Brain microvascular endothelial cell (primary cell): ENCODE measurements around the gene SH3YL1.

Experiments used
- DNase-seq: peaks from one replicate; pipeline ENCODE4 v3.0.0-alpha.2; 2020
- H3K27ac ChIP-seq: fragments of 250-450 bp; sonication (Bioruptor Pico); 2 replicates; pipeline ENCODE4 v1.5.1; 2020; ENCODE audit warnings: mild to moderate bottlenecking, moderate library complexity
- H3K27me3 ChIP-seq: fragments of 250-450 bp; sonication (Bioruptor Pico); replicated peaks from 2 replicates; pipeline ENCODE4 v1.5.1; 2020; ENCODE audit warnings: mild to moderate bottlenecking
- H3K36me3 ChIP-seq: fragments of 250-450 bp; sonication (Bioruptor Pico); replicated peaks from 2 replicates; pipeline ENCODE4 v1.5.1; 2020; ENCODE audit warnings: mild to moderate bottlenecking
- H3K4me3 ChIP-seq: 2 replicates; pipeline ENCODE4 v1.5.1; 2011; ENCODE audit warnings: low read depth, mild to moderate bottlenecking, control low read depth, low read length, moderate library complexity
- CTCF ChIP-seq: IDR thresholded peaks from 2 replicates; pipeline ENCODE4 v1.5.1; 2011; ENCODE audit warnings: low read depth, mild to moderate bottlenecking, moderate library complexity, low read length, control low read depth, inconsistent platforms; ENCODE audit errors: missing control alignments
- in situ Hi-C: cut with HindIII; loops from 2 replicates; pipeline ENCODE4 v1.10.0; 2017; ENCODE audit warnings: low sequenced_read_pairs, low pct_ligation_motif_present

The SH3YL1 gene

GRCh38 chr2:233030-233429, 30.8 kb downstream of the SH3YL1 start:
- Histone ChIP-seq H3K27me3 (no peaks in the 10 kb centered on the region), H3K27ac (no peak overlapping the region), H3K36me3 (no peaks in the 10 kb centered on the region), H3K4me3 (no peak overlapping the region)
- in situ Hi-C loops = no loop called here
- TF ChIP-seq CTCF = no peak
- no peak for DNase-seq

- Histone ChIP-seq H3K36me3 (no peaks in the 10 kb centered on the region), H3K27ac (no peak overlapping the region), H3K27me3 (no peaks in the 10 kb centered on the region), H3K4me3 (no peak overlapping the region)
- TF ChIP-seq CTCF = no peak
- DNase-seq = no peak
- in situ Hi-C loops = no loop called here
Observed at GRCh38 chr2:231521-232185, 32.2 kb downstream of the SH3YL1 start.

- no peak for TF ChIP-seq CTCF
- Histone ChIP-seq H3K27me3 (no peaks in the 10 kb centered on the region), H3K36me3 (no peaks in the 10 kb centered on the region), H3K4me3 (no peak overlapping the region), H3K27ac (no peak overlapping the region)
- no peak for DNase-seq
- in situ Hi-C loops = no loop called here
Observed at GRCh38 chr2:228518-229278, 35.1 kb downstream of the SH3YL1 start.

- no peak for DNase-seq
- H3K36me3 ChIP-seq = no peaks in the 10 kb centered on the region
Observed at GRCh38 chr2:228115-228514, 35.7 kb downstream of the SH3YL1 start.

GRCh38 chr2:223971-224760, 39.7 kb downstream of the SH3YL1 start:
- Histone ChIP-seq H3K27ac (no peak overlapping the region), H3K36me3 (no peaks in the 10 kb centered on the region), H3K27me3 (no peaks in the 10 kb centered on the region), H3K4me3 (no peak overlapping the region)
- no peak for TF ChIP-seq CTCF
- DNase-seq = no peak
- in situ Hi-C loops = no loop called here

More at GRCh38 chr2:228115-228514, 35.7 kb downstream of the SH3YL1 start:
- in situ Hi-C loops = no loop called here
- H3K4me3 ChIP-seq = no peak overlapping the region
- TF ChIP-seq CTCF = no peak
- H3K27me3 ChIP-seq = no peaks in the 10 kb centered on the region
- H3K27ac ChIP-seq = no peak overlapping the region
